DND-41 (cell line): ENCODE measurements around the gene FSD2.

Experiments
- CTCF ChIP-seq: IDR thresholded peaks from 2 replicates; pipeline ENCODE4 v1.5.1; 2012; ENCODE audit warnings: borderline replicate concordance, low read length, moderate library complexity, mild to moderate bottlenecking; ENCODE audit not compliant: poor library complexity, severe bottlenecking; ENCODE audit errors: extremely low read depth
- EZH2 ChIP-seq: IDR thresholded peaks from 3 replicates; pipeline ENCODE4 v1.6.1; 2012; ENCODE audit warnings: borderline replicate concordance, low read depth, mild to moderate bottlenecking, moderate library complexity, low read length, inconsistent platforms; ENCODE audit not compliant: severe bottlenecking

- TF ChIP-seq CTCF = no peak
- TF ChIP-seq EZH2 = no peak
Observed at GRCh38 chr15:82831894-82832600, 26.2 kb upstream of the FSD2 start.
